GM12891 (cell line): ENCODE data around the gene KIF13A.

Experiments
- PAX5 ChIP-seq: IDR thresholded peaks from 2 replicates; pipeline ENCODE4 v1.6.1; 2011; ENCODE audit warnings: low read length, moderate library complexity, mild to moderate bottlenecking; ENCODE audit not compliant: insufficient read depth, severe bottlenecking
- POLR2A ChIP-seq: IDR thresholded peaks from 2 replicates; pipeline ENCODE4 v1.6.1; 2011; ENCODE audit warnings: low read depth, low read length, control low read depth
- POLR2AphosphoS5 ChIP-seq: IDR thresholded peaks from 2 replicates; pipeline ENCODE4 v1.6.1; 2011; ENCODE audit warnings: low read depth, low read length, control low read depth
- POU2F2 ChIP-seq: IDR thresholded peaks from 2 replicates; pipeline ENCODE4 v1.6.1; 2011; ENCODE audit warnings: low read depth, mild to moderate bottlenecking, control low read depth, low read length, moderate library complexity
- SPI1 ChIP-seq: IDR thresholded peaks from 2 replicates; pipeline ENCODE4 v1.6.1; 2011; ENCODE audit warnings: low read depth, low read length, control low read depth
- TAF1 ChIP-seq: IDR thresholded peaks from 2 replicates; pipeline ENCODE4 v1.6.1; 2011; ENCODE audit warnings: low read depth, low read length, control low read depth

DNA sequence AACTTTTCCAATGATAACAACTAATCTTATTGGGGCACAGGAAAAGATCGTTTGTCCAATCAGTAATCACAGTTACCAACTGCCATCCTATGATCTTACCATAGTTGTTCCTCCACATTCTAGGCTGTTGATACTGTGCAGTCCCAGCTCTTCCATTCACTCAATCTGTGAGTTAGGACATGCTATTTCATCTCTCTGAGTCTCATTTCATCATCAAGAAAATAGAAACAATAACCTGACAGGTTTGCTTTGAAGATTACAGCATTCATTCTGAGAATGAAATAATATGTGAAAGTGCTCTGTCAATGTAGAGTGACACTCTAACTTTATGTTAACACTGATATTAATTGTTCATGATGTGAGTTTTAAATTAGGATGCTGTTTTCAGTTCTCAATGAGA lies 89.8 kb downstream of the KIF13A start:
- no peak for TF ChIP-seq POLR2A
- no peak for TF ChIP-seq POLR2AphosphoS5
- no peak for TF ChIP-seq TAF1
- TF ChIP-seq SPI1, result no peak
- no peak for TF ChIP-seq POU2F2
- no peak for TF ChIP-seq PAX5
